ENCODE results near the gene CLEC19A.

GRCh38 chr16:19348125-19348524, 62.6 kb downstream of the CLEC19A start:
- TF ChIP-seq CTCF (IDR thresholded peaks at IDR 0.05), result no peak
- no peak for TF ChIP-seq POLR2A (IDR thresholded peaks at IDR 0.05)

Measured in prostate gland (tissue), 2 donors.